Stomach (tissue), 9 donors: ENCODE data around the gene CAMKK1. TPM values are rescaled to one million over a fixed set of nuclear protein-coding genes. Genes with fewer than 3 reads are reported as not detected.
A peak's percentile ranks its signal among the peaks of the same experiment; 100 is the strongest.

Experiments used
- DNase-seq, 2 donors: peaks; one replicate each; pipeline versions ENCODE4 v3.0.0 to v3.0.0-alpha.2; 2013 to 2019
- H3K27ac ChIP-seq, 5 donors: fragments of 200-600 bp in 4 of 5; sonication (generic) in 4 of 5; one replicate each; pipeline ENCODE4 v1.5.1; 2013 to 2019; ENCODE audit warnings: mild to moderate bottlenecking in 1 of 5, moderate library complexity in 1 of 5
- H3K27me3 ChIP-seq, 3 donors: fragments of 200-600 bp; sonication (generic); one replicate each; pipeline ENCODE4 v1.5.1; 2017 to 2019; ENCODE audit warnings: mixed run types in 1 of 3
- H3K36me3 ChIP-seq, 4 donors: fragments of 200-600 bp; sonication (generic); 1 replicate in 3 of 4; 2 replicates in 1 of 4; pipeline ENCODE4 v1.5.1; 2016 to 2019
- H3K4me1 ChIP-seq, 4 donors: fragments of 200-600 bp; sonication (generic); one replicate each; pipeline ENCODE4 v1.5.1; 2016 to 2019
- H3K4me3 ChIP-seq, 4 donors: fragments of 200-600 bp; sonication (generic) in 3 of 4; one replicate each; pipeline ENCODE4 v1.5.1; 2016 to 2019; ENCODE audit warnings: mild to moderate bottlenecking in 1 of 4
- H3K9me3 ChIP-seq, 4 donors: fragments of 200-600 bp; sonication (generic); one replicate each; pipeline ENCODE4 v1.5.1; 2016 to 2019
- CTCF ChIP-seq, 7 experiments: fragments of 450-650 bp in 4 of 7; fragments of 200-600 bp in 3 of 7; sonication (generic) in 3 of 7; IDR thresholded peaks; one replicate each; pipeline ENCODE4 v1.5.1; 2016 to 2019; ENCODE audit warnings: antibody characterized with exemption in 7 of 7, control low read depth in 2 of 7, mild to moderate bottlenecking in 1 of 7
- EP300 ChIP-seq: sonication (generic); formaldehyde crosslinking; IDR thresholded peaks from one replicate; pipeline ENCODE4 v1.6.1; 2017; ENCODE audit warnings: antibody characterized with exemption
- POLR2A ChIP-seq, 4 donors: fragments of 450-650 bp; IDR thresholded peaks; one replicate each; pipeline ENCODE4 v1.6.1; 2016; ENCODE audit warnings: antibody characterized with exemption in 4 of 4, control low read depth in 2 of 4, mild to moderate bottlenecking in 1 of 4, moderate library complexity in 1 of 4
- POLR2AphosphoS5 ChIP-seq, 3 donors: sonication (generic); formaldehyde crosslinking; IDR thresholded peaks; one replicate each; pipeline ENCODE4 v1.6.1; 2016; ENCODE audit warnings: antibody characterized with exemption in 3 of 3
- WGBS, 5 donors: extraction: QIAGEN DNeasy Blood & Tissue Kit in 3 of 5; methylation state at CpG; one replicate each; pipeline versions ENCODE4 v1.1.5 to v1.1.7; 2013 to 2018; 5-methylcytosine and 5-hydroxymethylcytosine counted together
- intact Hi-C: fragments of 100-400 bp; cut with DNase I; formaldehyde crosslinking; loops from one replicate; pipeline ENCODE4 v1.15.1; 2023; ENCODE audit warnings: low total_unique reads
- polyA plus RNA-seq, 3 donors: library from polyadenylated mRNA; stranded (reverse); fragments of 200-250 nt; gene quantifications; one replicate each; pipeline ENCODE4 v1.2.3, GENCODE V29; 2013
- total RNA-seq, 5 donors: library from RNA; depleted of rRNA; stranded (reverse); fragments of >200 nt; gene quantifications; one replicate each; pipeline versions ENCODE4 v1.1.0 to v1.2.3, GENCODE V29; 2014 to 2016
- donor health status: healthy with polysubstance abuse.
- donor health status: Bipolar disorder and iron deficiency.
- donor health status: healthy.

CAMKK1 gene
- total and polyA plus RNA-seq, 8 donors, result 0.58 to 15.1 (median 4.6) TPM

DNA sequence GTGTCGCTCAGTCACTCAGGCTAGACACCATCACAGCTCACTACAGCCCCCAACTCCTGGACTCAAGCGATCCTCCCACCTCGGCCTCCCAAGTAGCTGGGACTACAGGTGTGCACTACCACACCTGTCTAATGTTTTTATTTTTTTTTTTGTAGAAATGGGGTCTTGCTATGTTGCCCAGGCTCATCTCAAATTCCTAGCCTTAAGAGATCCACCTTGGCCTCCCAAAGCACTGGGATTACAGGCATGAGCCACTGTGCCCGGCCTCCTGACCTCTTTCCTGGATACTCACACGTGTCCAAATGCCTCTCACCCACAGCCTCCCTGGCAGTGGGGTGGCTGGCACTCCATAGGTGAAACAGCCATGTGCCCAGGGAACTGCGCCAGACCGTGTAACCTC is 17.5 kb downstream of the CAMKK1 start:
- H3K4me3 ChIP-seq, result no peak overlapping the region
- intact Hi-C loops, result no loop called here
- no peaks in the 10 kb centered on the region for H3K9me3 ChIP-seq
- no peak for DNase-seq
- TF ChIP-seq EP300 (no peak), CTCF (IDR thresholded peaks at IDR 0.05) (no peak), POLR2AphosphoS5 (IDR thresholded peaks at IDR 0.05) (no peak), POLR2A (IDR thresholded peaks at IDR 0.05) (no peak)
- H3K36me3 ChIP-seq, result peaks cover 4 to 64% (median 53%) of the 10 kb centered on the region in 4 donors
- no peak overlapping the region for H3K27ac ChIP-seq
- peaks cover 0 to 5% (median 0%) of the 10 kb centered on the region in 4 donors for H3K4me1 ChIP-seq
- WGBS, 5 donors, result 91 to 96% (median 92%) methylated on average over 7 of the region's 7 CpGs
- no peaks in the 10 kb centered on the region for H3K27me3 ChIP-seq

GRCh38 chr17:3873862-3874261 is 19.0 kb downstream of the CAMKK1 start:
- peaks cover 4 to 67% (median 60%) of the 10 kb centered on the region in 4 donors for H3K36me3 ChIP-seq
- no peaks in the 10 kb centered on the region for H3K27me3 ChIP-seq
- no peak for TF ChIP-seq POLR2AphosphoS5 (IDR thresholded peaks at IDR 0.05)
- no peak for TF ChIP-seq CTCF (IDR thresholded peaks at IDR 0.05)
- no peak for TF ChIP-seq EP300
- no peak for TF ChIP-seq POLR2A (IDR thresholded peaks at IDR 0.05)
- no peak for DNase-seq
- H3K27ac ChIP-seq, result no peak overlapping the region
- intact Hi-C loops, result no loop called here
- no peaks in the 10 kb centered on the region for H3K9me3 ChIP-seq
- peaks cover 0 to 5% (median 0%) of the 10 kb centered on the region in 4 donors for H3K4me1 ChIP-seq
- no peak overlapping the region for H3K4me3 ChIP-seq
- WGBS, 5 donors, result 92 to 98% (median 96%) methylated on average over 10 of the region's 10 CpGs

DNA sequence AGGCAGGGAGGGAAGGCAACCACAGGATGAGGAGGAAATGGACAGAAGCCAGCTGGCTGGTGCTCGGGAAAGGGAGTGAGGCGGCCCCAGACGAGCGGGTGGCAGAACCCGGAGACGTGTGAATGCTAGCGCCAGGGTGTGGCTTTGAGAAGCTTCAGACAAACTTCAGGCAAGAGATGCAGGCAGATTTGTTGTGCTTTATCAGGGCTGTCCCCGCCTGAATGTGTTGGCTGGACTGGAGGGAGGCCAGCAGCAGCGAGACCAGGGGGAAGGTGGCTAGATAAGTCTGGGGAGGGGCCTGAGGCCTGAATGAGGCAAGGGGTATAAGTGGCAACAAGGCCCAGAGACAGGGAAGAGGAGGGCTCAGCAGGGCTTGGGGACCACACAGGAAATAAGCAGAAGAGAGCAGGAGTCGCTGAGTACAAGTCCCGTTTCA is 22.0 kb downstream of the CAMKK1 start:
- peak; percentile 50 to 61 for DNase-seq
- H3K27ac ChIP-seq, result peak overlapping the region in 2 of 5 donors; percentile 27 to 50
- peaks cover 4 to 49% (median 46%) of the 10 kb centered on the region in 4 donors for H3K36me3 ChIP-seq
- TF ChIP-seq EP300 (no peak), CTCF (IDR thresholded peaks at IDR 0.05) (no peak), POLR2AphosphoS5 (IDR thresholded peaks at IDR 0.05) (no peak), POLR2A (IDR thresholded peaks at IDR 0.05) (no peak)
- no peaks in the 10 kb centered on the region for H3K27me3 ChIP-seq
- no peaks in the 10 kb centered on the region for H3K9me3 ChIP-seq
- H3K4me3 ChIP-seq, result no peak overlapping the region
- intact Hi-C loops, result no loop called here
- peaks cover 0 to 5% (median 0%) of the 10 kb centered on the region in 4 donors for H3K4me1 ChIP-seq
- 19 to 38% (median 31%) methylated on average over 11 of the region's 11 CpGs for WGBS, 5 donors

DNA sequence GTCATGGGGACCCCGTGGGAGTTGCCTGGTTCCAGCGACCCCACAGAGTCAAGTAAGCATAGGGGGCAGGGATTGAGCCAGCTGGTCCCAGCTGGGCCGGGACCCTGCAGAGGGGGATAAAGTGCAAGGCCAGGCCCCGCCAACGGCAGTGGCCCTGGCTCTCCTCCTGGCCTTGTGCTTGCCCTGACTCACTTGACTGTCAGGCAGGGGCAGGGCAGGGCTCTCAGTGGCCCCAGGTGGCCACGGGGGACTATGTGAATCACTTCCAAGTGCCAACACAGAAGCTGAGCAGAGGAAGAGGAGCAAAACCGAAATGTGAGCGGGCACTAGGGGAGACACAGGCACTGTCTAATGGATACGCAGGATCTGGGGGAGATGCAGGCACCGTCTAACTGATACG is 25.2 kb downstream of the CAMKK1 start:
- intact Hi-C loops, result no loop called here
- H3K27me3 ChIP-seq, result no peaks in the 10 kb centered on the region
- H3K4me1 ChIP-seq, result peaks cover 0 to 17% (median 5%) of the 10 kb centered on the region in 4 donors
- 64 to 82% (median 81%) methylated on average over 10 to 11 of the region's 11 CpGs for WGBS, 5 donors
- TF ChIP-seq EP300 (no peak), POLR2A (IDR thresholded peaks at IDR 0.05) (no peak), POLR2AphosphoS5 (IDR thresholded peaks at IDR 0.05) (no peak), CTCF (IDR thresholded peaks at IDR 0.05) (no peak)
- peaks cover 4 to 24% (median 19%) of the 10 kb centered on the region in 4 donors for H3K36me3 ChIP-seq
- DNase-seq, result no peak
- no peaks in the 10 kb centered on the region for H3K9me3 ChIP-seq
- H3K4me3 ChIP-seq, result no peak overlapping the region
- no peak overlapping the region for H3K27ac ChIP-seq
